ENCODE measurements around the gene CACNA2D1.

The CACNA2D1 gene

DNA sequence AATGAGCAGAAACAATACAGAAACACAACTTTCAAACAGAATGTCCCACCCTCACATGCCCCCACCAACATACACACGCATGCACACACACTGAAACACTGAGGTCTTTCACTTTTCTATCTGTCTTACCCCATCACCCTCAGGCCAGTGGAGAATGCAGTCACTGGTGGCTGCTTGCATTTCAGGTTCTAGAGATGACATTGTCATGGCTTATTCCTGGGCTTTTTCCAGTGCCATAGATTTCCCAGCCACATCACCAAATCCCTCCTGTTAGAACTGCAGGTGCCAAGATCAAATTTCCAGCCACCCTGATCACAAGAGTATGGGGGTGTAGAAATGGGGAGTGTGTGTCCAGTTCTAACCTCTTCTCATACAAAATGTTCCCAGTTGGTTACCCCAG is 68.4 kb downstream of the CACNA2D1 start:
- Histone ChIP-seq H3K9me3 (ENCODE audit: control insufficient read depth, low read length) (no peaks in the 10 kb centered on the region), H3K9ac (no peak overlapping the region), H2AFZ (no peak overlapping the region), H3K36me3 (ENCODE audit: control insufficient read depth, insufficient read depth, low read length) (no peaks in the 10 kb centered on the region), H3K27me3 (ENCODE audit: control insufficient read depth, insufficient read depth, low read length) (no peaks in the 10 kb centered on the region), H3K4me1 (no peaks in the 10 kb centered on the region), H3K27ac (no peak overlapping the region), H3K79me2 (no peaks in the 10 kb centered on the region), H3K4me2 (ENCODE audit: low read length) (no peak overlapping the region), H3K4me3 (ENCODE audit: low read depth, low read length) (no peak overlapping the region)
- TF ChIP-seq, protein P1, sequence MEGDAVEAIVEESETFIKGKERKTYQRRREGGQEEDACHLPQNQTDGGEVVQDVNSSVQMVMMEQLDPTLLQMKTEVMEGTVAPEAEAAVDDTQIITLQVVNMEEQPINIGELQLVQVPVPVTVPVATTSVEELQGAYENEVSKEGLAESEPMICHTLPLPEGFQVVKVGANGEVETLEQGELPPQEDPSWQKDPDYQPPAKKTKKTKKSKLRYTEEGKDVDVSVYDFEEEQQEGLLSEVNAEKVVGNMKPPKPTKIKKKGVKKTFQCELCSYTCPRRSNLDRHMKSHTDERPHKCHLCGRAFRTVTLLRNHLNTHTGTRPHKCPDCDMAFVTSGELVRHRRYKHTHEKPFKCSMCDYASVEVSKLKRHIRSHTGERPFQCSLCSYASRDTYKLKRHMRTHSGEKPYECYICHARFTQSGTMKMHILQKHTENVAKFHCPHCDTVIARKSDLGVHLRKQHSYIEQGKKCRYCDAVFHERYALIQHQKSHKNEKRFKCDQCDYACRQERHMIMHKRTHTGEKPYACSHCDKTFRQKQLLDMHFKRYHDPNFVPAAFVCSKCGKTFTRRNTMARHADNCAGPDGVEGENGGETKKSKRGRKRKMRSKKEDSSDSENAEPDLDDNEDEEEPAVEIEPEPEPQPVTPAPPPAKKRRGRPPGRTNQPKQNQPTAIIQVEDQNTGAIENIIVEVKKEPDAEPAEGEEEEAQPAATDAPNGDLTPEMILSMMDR (IDR thresholded peaks at IDR 0.05), result no peak

DNA sequence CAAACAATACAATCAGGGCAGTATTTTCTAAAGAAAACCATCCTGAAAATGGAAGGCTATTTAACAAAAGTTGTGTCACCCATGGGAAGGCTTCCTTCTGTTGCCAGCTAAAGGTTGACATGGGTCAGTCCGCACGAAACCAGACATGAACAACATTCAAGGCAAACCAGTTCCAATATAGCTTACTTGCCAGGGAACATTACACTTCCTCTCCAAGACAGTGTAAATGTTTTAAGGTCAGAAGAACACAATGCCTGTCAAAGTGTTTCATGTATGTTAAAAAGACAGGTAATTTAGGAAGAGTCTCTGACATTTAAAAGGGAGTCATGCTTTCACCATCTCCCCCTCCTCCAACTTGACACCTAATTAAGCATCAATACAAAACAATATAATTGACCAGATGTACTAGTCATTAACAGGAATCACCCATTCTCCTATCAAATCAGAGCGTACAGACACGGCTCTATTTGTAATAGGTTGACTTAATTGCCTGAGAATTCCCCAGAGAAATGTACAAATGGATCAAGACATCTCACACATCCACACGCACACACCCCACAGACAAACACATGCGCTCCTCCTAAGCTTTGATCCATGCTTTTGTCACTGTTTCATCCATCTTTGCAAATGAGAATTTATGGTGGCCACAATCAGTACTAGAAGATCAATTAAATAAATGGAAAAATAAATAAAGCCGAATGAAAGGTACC is 69.5 kb downstream of the CACNA2D1 start:
- Histone ChIP-seq H3K27me3 (ENCODE audit: control insufficient read depth, insufficient read depth, low read length) (no peaks in the 10 kb centered on the region), H3K4me3 (ENCODE audit: low read depth, low read length) (no peak overlapping the region), H3K27ac (no peak overlapping the region), H3K9ac (no peak overlapping the region), H2AFZ (no peak overlapping the region), H3K4me1 (no peaks in the 10 kb centered on the region), H3K36me3 (ENCODE audit: control insufficient read depth, insufficient read depth, low read length) (no peaks in the 10 kb centered on the region), H3K4me2 (ENCODE audit: low read length) (no peak overlapping the region), H3K9me3 (ENCODE audit: control insufficient read depth, low read length) (no peaks in the 10 kb centered on the region), H3K79me2 (no peaks in the 10 kb centered on the region)
- TF ChIP-seq, protein P1 (IDR thresholded peaks at IDR 0.05), result no peak

DNA sequence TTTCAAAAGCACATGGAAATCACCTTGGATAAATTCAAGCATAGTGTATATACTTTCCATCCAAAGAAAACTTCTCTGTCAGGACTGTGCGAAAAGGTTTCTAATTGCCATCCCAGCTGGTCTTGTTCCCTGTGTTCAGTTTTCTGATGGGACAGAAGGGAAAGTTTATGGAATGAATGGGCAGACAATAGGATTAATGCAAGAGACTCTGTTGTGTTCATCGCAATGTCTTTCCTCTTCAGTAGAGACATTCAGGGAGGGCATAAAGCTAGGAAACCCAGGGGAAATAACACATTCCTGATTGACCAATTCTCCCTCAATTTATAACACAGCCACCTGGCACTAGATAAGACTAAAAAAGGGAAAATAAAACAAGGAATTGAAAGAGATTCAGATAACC is 78.9 kb downstream of the CACNA2D1 start:
- TF ChIP-seq, protein P1 (IDR thresholded peaks at IDR 0.05), result no peak
- H3K27me3 ChIP-seq (ENCODE audit: control insufficient read depth, insufficient read depth, low read length), result no peaks in the 10 kb centered on the region
- no peaks in the 10 kb centered on the region for H3K79me2 ChIP-seq
- H3K9me3 ChIP-seq (ENCODE audit: control insufficient read depth, low read length), result no peaks in the 10 kb centered on the region
- no peaks in the 10 kb centered on the region for H3K36me3 ChIP-seq (ENCODE audit: control insufficient read depth, insufficient read depth, low read length)
- H3K9ac ChIP-seq, result no peak overlapping the region
- no peak overlapping the region for H2AFZ ChIP-seq
- H3K4me1 ChIP-seq, result no peaks in the 10 kb centered on the region
- no peak overlapping the region for H3K27ac ChIP-seq
- H3K4me2 ChIP-seq (ENCODE audit: low read length), result no peak overlapping the region
- H3K4me3 ChIP-seq (ENCODE audit: low read depth, low read length), result no peak overlapping the region

DNA sequence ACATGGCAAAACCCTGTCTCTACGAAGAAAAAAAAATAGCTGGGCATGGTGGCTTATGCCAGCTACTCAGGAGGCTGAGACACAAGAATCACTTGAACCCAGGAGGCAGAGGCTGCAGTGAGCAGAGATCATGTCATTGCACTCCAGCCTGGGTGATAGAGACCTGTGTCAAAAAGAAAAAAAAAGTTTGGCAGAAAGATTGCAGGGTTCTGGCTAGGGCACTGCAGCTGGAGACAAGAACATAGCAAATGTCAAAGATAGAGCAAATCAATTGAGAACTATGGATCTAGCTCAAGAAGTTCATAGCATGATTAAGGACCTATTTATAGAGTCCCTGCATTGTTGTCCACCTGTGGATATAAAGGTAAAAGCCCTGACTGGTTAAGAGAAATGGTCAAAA is 79.5 kb downstream of the CACNA2D1 start:
- no peaks in the 10 kb centered on the region for H3K36me3 ChIP-seq (ENCODE audit: control insufficient read depth, insufficient read depth, low read length)
- H3K9ac ChIP-seq, result no peak overlapping the region
- H3K27me3 ChIP-seq (ENCODE audit: control insufficient read depth, insufficient read depth, low read length), result no peaks in the 10 kb centered on the region
- H3K4me3 ChIP-seq (ENCODE audit: low read depth, low read length), result no peak overlapping the region
- no peak overlapping the region for H2AFZ ChIP-seq
- H3K4me1 ChIP-seq, result no peaks in the 10 kb centered on the region
- H3K27ac ChIP-seq, result no peak overlapping the region
- H3K4me2 ChIP-seq (ENCODE audit: low read length), result no peak overlapping the region
- H3K9me3 ChIP-seq (ENCODE audit: control insufficient read depth, low read length), result no peaks in the 10 kb centered on the region
- H3K79me2 ChIP-seq, result no peaks in the 10 kb centered on the region
- TF ChIP-seq, protein P1 (IDR thresholded peaks at IDR 0.05), result no peak

DNA sequence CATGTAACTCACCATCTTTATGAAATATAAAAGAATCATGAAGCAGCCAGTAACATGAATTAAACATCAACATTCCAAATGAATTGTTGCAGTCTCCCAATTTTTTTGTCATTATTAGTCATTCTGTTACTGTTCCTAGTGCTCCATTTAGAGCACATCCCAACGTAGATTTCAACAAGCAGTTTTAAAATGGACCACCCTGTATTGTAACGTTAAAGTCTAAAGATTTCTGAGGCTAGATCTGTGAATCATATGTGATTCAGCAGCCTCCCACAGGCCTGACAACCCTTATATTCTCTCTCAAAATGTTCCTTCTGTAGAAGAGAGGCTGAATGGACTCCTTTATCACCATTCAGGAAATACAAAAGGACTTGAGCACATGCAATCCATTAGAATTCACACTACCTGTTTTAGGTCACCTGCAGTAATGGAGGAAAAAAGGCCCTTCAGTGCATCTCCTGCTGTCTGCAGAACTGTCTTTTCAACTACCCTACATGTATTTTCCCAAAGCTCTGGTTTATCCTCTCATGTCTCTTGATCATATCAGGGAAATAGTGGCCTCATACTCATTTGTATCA is 81.4 kb downstream of the CACNA2D1 start:
- Histone ChIP-seq H3K9ac (no peak overlapping the region), H3K36me3 (ENCODE audit: control insufficient read depth, insufficient read depth, low read length) (no peaks in the 10 kb centered on the region), H3K79me2 (no peaks in the 10 kb centered on the region), H3K27me3 (ENCODE audit: control insufficient read depth, insufficient read depth, low read length) (no peaks in the 10 kb centered on the region), H3K27ac (no peak overlapping the region), H3K9me3 (ENCODE audit: control insufficient read depth, low read length) (no peaks in the 10 kb centered on the region), H3K4me2 (ENCODE audit: low read length) (no peak overlapping the region), H3K4me1 (no peaks in the 10 kb centered on the region), H2AFZ (no peak overlapping the region), H3K4me3 (ENCODE audit: low read depth, low read length) (no peak overlapping the region)
- TF ChIP-seq, protein P1 (IDR thresholded peaks at IDR 0.05), result no peak

Measured in parathyroid adenoma (tissue), 2 donors.